ENCODE measurements around the gene KANK2. TPM values are rescaled to one million over a fixed set of nuclear protein-coding genes. Genes with fewer than 3 reads are reported as not detected.

The KANK2 gene
- total RNA-seq, 1 experiment from 2014 or later, result 17.6 TPM

DNA sequence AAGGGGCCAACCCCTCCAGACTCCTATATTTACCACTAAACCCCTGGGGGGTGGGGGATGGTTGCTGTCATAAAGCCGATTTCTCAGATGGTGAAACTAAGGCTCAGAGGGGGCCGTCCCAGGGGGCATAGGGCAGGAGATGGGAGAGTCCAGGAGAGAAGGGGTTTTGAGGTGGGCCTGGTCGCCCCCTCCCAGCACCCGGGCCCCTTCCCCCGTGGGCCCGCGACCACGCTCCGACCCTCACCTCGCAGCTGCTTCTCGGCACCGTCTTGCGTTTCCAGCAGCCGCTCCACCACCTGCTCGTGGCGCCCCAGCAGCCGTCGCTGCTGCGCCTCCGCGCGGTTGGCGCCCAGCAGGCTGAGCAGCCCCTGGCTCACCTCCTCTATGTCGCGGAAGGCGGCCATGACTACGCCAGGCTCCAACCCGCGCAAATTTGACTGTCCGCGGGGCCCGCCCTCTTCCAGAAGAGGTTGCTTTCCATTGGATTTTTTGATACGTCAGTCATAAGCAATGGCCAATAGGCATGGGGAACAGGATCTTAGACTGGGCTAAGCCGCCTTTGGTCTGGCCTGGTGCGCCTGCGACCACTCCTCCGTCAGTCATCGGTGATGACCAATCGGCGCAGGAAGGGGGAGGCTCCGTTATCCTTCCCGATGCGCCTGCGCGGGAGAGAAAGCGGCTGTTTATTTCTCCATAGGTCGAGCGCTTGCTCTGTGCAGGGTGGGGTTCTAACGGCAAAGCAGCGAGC, 41.8 kb downstream of the KANK2 start, which contains the start of gene SPC24:
Gene SPC24 (minus strand): TSS at position 410 of the 748 bp plus-strand sequence. CDS start 6 bp downstream, at position 404.
- Mint-ChIP-seq H3K4me3 (ENCODE audit: unreplicated experiment) (peak within 1 kb of the TSS; percentile 73), H3K4me1 (ENCODE audit: low read depth, unreplicated experiment) (peaks cover 11% of the 10 kb centered on the region), H3K9me3 (ENCODE audit: unreplicated experiment) (no peaks in the 10 kb centered on the region), H3K27me3 (ENCODE audit: insufficient read depth, unreplicated experiment) (no peaks in the 10 kb centered on the region), H3K36me3 (ENCODE audit: insufficient read depth, unreplicated experiment) (peaks cover 22% of the 10 kb centered on the region), H3K27ac (ENCODE audit: unreplicated experiment) (peak within 1 kb of the TSS; percentile 2)
- no peaks in the 10 kb centered on the region; the same call in 1 of the 2 replicates for H3K36me3 ChIP-seq (ENCODE audit: control insufficient read depth, insufficient read depth, low read length)
- DNase-seq, result peak; percentile 96 to 97
- H3K4me1 ChIP-seq, result peaks cover 9% of the 10 kb centered on the region; the same call in 1 of the 2 replicates
- no peaks in the 10 kb centered on the region for H3K27me3 ChIP-seq (replicated peaks; ENCODE audit: control insufficient read depth, insufficient read depth, low read length)
- H3K4me3 ChIP-seq (ENCODE audit: low read depth, low read length), result peak within 1 kb of the TSS; percentile 99
- ChIA-PET CTCF (interaction anchor here (0.6 kb wide), 1 partner anchor 222 kb away, joined by 4 read pairs; no protein-coding TSS in a partner anchor), POLR2A (interaction anchor here (0.6 kb wide), 1 partner anchor 12 kb away, joined by 15 read pairs; no protein-coding TSS in a partner anchor)
- H3K9me3 ChIP-seq, result no peaks in the 10 kb centered on the region
- intact Hi-C loops (cut with micrococcal nuclease; ENCODE audit: unreplicated experiment), result loop anchor here (2.0 kb wide), 1 partner anchor 17 kb away; no protein-coding TSS in a partner anchor
- TF ChIP-seq, protein P1, sequence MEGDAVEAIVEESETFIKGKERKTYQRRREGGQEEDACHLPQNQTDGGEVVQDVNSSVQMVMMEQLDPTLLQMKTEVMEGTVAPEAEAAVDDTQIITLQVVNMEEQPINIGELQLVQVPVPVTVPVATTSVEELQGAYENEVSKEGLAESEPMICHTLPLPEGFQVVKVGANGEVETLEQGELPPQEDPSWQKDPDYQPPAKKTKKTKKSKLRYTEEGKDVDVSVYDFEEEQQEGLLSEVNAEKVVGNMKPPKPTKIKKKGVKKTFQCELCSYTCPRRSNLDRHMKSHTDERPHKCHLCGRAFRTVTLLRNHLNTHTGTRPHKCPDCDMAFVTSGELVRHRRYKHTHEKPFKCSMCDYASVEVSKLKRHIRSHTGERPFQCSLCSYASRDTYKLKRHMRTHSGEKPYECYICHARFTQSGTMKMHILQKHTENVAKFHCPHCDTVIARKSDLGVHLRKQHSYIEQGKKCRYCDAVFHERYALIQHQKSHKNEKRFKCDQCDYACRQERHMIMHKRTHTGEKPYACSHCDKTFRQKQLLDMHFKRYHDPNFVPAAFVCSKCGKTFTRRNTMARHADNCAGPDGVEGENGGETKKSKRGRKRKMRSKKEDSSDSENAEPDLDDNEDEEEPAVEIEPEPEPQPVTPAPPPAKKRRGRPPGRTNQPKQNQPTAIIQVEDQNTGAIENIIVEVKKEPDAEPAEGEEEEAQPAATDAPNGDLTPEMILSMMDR (IDR thresholded peaks at IDR 0.05; ENCODE audit: insufficient read depth in 1 of 2, low read depth in 1 of 2, low read length in 1 of 2, severe bottlenecking in 1 of 2, unreplicated experiment in 1 of 2), result no peak
- no TSS peak for BruUV-seq (replicated peaks)

DNA sequence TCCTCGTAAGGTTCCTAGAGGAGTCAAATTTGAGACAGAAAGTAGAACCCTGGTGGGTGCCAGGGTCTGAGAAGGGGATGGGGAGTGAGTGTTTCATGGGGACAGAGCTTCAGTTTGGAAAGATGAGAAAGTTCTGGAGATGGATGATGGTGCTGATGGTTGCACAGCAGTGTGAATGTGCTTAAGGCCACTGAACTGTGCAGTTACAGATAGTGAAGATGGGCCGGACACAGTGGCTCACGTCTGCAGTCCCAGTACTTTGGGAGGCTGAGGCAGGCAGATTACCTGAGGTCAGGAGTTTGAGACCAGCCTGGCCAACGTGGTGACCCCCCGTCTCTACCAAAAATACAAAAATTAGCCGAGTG, 42.7 kb downstream of the KANK2 start:
- no peaks in the 10 kb centered on the region for H3K27me3 ChIP-seq (replicated peaks; ENCODE audit: control insufficient read depth, insufficient read depth, low read length)
- no peaks in the 10 kb centered on the region for H3K9me3 ChIP-seq
- H3K36me3 ChIP-seq (ENCODE audit: control insufficient read depth, insufficient read depth, low read length), result no peaks in the 10 kb centered on the region; the same call in 1 of the 2 replicates
- Mint-ChIP-seq H3K27ac (ENCODE audit: unreplicated experiment) (peak overlapping the region; percentile 2), H3K9me3 (ENCODE audit: unreplicated experiment) (no peaks in the 10 kb centered on the region), H3K36me3 (ENCODE audit: insufficient read depth, unreplicated experiment) (peaks cover 22% of the 10 kb centered on the region), H3K4me3 (ENCODE audit: unreplicated experiment) (peak overlapping the region; percentile 73), H3K27me3 (ENCODE audit: insufficient read depth, unreplicated experiment) (no peaks in the 10 kb centered on the region), H3K4me1 (ENCODE audit: low read depth, unreplicated experiment) (peaks cover 11% of the 10 kb centered on the region)
- DNase-seq, result no peak
- peak overlapping the region; percentile 99 for H3K4me3 ChIP-seq (ENCODE audit: low read depth, low read length)
- intact Hi-C loops (cut with micrococcal nuclease; ENCODE audit: unreplicated experiment), result loop anchor here (2.0 kb wide), 1 partner anchor 16 kb away; no protein-coding TSS in a partner anchor
- ChIA-PET CTCF (no interaction called here), POLR2A (no interaction called here)
- peaks cover 9% of the 10 kb centered on the region; the same call in 1 of the 2 replicates for H3K4me1 ChIP-seq
- TF ChIP-seq, protein P1 (IDR thresholded peaks at IDR 0.05; ENCODE audit: insufficient read depth in 1 of 2, low read depth in 1 of 2, low read length in 1 of 2, severe bottlenecking in 1 of 2, unreplicated experiment in 1 of 2), result no peak
- BruUV-seq (replicated peaks), result TSS peak; percentile 54

DNA sequence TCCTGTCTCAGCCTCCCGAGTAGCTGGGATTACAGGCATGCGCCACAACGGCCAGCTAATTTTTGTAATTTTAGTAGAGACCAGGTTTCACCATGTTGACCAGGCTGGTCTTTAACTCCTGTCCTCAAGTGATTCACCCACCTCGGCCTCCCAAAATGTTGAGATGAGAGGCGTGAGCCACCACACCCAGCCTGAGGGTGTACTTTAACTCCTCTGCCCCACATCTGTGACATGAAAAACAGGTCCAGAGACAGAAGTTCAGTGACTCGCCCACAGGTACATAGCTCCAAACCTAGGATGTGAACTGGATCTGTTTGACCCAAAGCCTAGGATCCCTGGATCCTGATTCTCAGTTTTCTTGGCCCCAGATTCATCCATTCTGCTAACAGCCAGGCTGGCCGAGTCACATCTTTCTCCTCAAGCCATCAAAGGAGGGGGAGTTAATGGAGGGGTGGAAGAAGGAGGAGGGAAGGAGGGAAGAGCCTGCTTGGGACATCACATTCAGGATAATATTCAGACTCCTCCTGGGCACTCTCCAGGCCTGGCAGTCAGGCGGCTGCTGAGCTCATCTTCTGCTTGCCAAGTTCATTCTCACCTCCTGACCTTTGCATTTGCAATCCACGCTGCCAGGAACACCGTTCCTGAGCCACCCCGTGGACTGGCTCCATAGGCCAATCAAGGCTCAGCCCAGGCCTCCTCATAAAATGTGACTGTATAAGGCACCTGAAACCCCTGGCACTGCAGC, 44.9 kb downstream of the KANK2 start:
- no peak overlapping the region for H3K4me3 ChIP-seq (ENCODE audit: low read depth, low read length)
- TF ChIP-seq, protein P1 (IDR thresholded peaks at IDR 0.05; ENCODE audit: insufficient read depth in 1 of 2, low read depth in 1 of 2, low read length in 1 of 2, severe bottlenecking in 1 of 2, unreplicated experiment in 1 of 2), result no peak
- intact Hi-C loops (cut with micrococcal nuclease; ENCODE audit: unreplicated experiment), result no loop called here
- ChIA-PET CTCF (no interaction called here), POLR2A (no interaction called here)
- DNase-seq, result no peak
- H3K27me3 ChIP-seq (replicated peaks; ENCODE audit: control insufficient read depth, insufficient read depth, low read length), result no peaks in the 10 kb centered on the region
- H3K36me3 ChIP-seq (ENCODE audit: control insufficient read depth, insufficient read depth, low read length), result no peaks in the 10 kb centered on the region; the same call in 1 of the 2 replicates
- Mint-ChIP-seq H3K36me3 (ENCODE audit: insufficient read depth, unreplicated experiment) (peaks cover 40% of the 10 kb centered on the region), H3K27me3 (ENCODE audit: insufficient read depth, unreplicated experiment) (no peaks in the 10 kb centered on the region), H3K4me1 (ENCODE audit: low read depth, unreplicated experiment) (peaks cover 9% of the 10 kb centered on the region), H3K4me3 (ENCODE audit: unreplicated experiment) (no peak overlapping the region), H3K27ac (ENCODE audit: unreplicated experiment) (no peak overlapping the region), H3K9me3 (ENCODE audit: unreplicated experiment) (no peaks in the 10 kb centered on the region)
- H3K9me3 ChIP-seq, result no peaks in the 10 kb centered on the region
- peaks cover 9% of the 10 kb centered on the region; the same call in 1 of the 2 replicates for H3K4me1 ChIP-seq
- BruUV-seq (replicated peaks), result no TSS peak
